Adrenal gland (tissue), 12 donors: ENCODE data around the gene NXPH3. TPM values are rescaled to one million over a fixed set of nuclear protein-coding genes. Genes with fewer than 3 reads are reported as not detected.
"Not testable (repeated sequence)": the region's sequence is repeated elsewhere in the genome, so short reads cannot be mapped to it uniquely, and the experiment has no call there.

Source experiments
- DNase-seq, 7 donors: peaks; one replicate each; pipeline ENCODE4 v3.0.0-alpha.2; 2019 to 2020
- H3K27ac ChIP-seq, 5 donors: fragments of 200-600 bp; sonication (generic) in 4 of 5; 1 replicate in 3 of 5; 2 replicates in 2 of 5; pipeline versions ENCODE4 v1.5.1 to v1.8.0; 2016 to 2020; ENCODE audit warnings: mild to moderate bottlenecking in 1 of 5
- H3K27me3 ChIP-seq: fragments of 200-600 bp; 2 replicates; pipeline ENCODE4 v1.8.0; 2021
- H3K36me3 ChIP-seq, 2 donors: fragments of 200-600 bp; replicated peaks in 1 of 2; 1 replicate in 1 of 2; 2 replicates in 1 of 2; pipeline versions ENCODE4 v1.5.1 to v1.8.0; 2018 to 2022
- H3K4me1 ChIP-seq, 2 donors: fragments of 200-600 bp; replicated peaks in 1 of 2; 1 replicate in 1 of 2; 2 replicates in 1 of 2; pipeline versions ENCODE4 v1.5.1 to v1.8.0; 2018 to 2021
- H3K4me3 ChIP-seq, 4 donors: fragments of 200-600 bp; sonication (generic) in 3 of 4; one replicate each; pipeline ENCODE4 v1.5.1; 2016 to 2018
- H3K9me3 ChIP-seq, 3 donors: fragments of 200-600 bp; sonication (generic) in 1 of 3; replicated peaks in 1 of 3; 1 replicate in 2 of 3; 2 replicates in 1 of 3; pipeline versions ENCODE4 v1.5.1 to v1.8.0; 2016 to 2021
- CTCF ChIP-seq, 6 experiments: fragments of 450-650 bp in 4 of 6; fragments of 200-600 bp in 2 of 6; sonication (generic) in 1 of 6; IDR thresholded peaks; 1 replicate in 5 of 6; 2 replicates in 1 of 6; pipeline versions ENCODE4 v1.5.1 to v1.8.0; 2016 to 2021; ENCODE audit warnings: antibody characterized with exemption in 6 of 6, mild to moderate bottlenecking in 2 of 6, moderate library complexity in 1 of 6
- POLR2A ChIP-seq, 2 donors: fragments of 450-650 bp; IDR thresholded peaks; one replicate each; pipeline ENCODE4 v1.6.1; 2017; ENCODE audit warnings: antibody characterized with exemption in 2 of 2, mild to moderate bottlenecking in 2 of 2, moderate library complexity in 1 of 2
- WGBS, 4 donors: extraction: QIAGEN DNeasy Blood & Tissue Kit in 2 of 4; methylation state at CpG; one replicate each; pipeline versions ENCODE4 v1.1.5 to v1.1.7; 2013 to 2017; 5-methylcytosine and 5-hydroxymethylcytosine counted together
- intact Hi-C, 2 donors: fragments of 100-400 bp; cut with DNase I; formaldehyde crosslinking; loops; one replicate each; pipeline versions ENCODE4 v1.14.1 to v1.15.0; 2022 to 2023
- polyA plus RNA-seq, 3 donors: library from polyadenylated mRNA; stranded (reverse); fragments of 200-250 nt in 2 of 3; fragments of 350-450 nt in 1 of 3; fragmentation: Illumina TruSeq in 1 of 3; extraction: RNeasy Lipid Tissue Mini Kit (QIAGEN cat#74804) in 1 of 3; gene quantifications; one replicate each; pipeline ENCODE4 v1.2.3, GENCODE V29; 2013 to 2014
- total RNA-seq, 9 donors: library from RNA; depleted of rRNA in 4 of 9; stranded (reverse); fragments of >200 nt in 4 of 9; fragments of 120-200 nt in 1 of 9; fragmentation: NEBNext Ultra II Directional in 1 of 9; extraction: Animal tissue kit (Norgen Biotek cat#: 25700) in 1 of 9; gene quantifications; one replicate each; pipeline versions ENCODE4 v1.1.0 to v1.2.4, GENCODE V29; 2013 to 2023
- donor health status: healthy with polysubstance abuse.
- donor health status: Bipolar disorder and iron deficiency.
- donor health status: DM: yes; HTN: yes; CAD: no.
- donor health status: DM: no; HTN: no; CAD: no.
- donor health status: DM: no; HTN: no; CAD: no.
- donor health status: DM: yes; HTN: yes; CAD: no.

The NXPH3 gene
- total and polyA plus RNA-seq, 12 donors = 0.30 to 6.1 (median 1.2) TPM

GRCh38 chr17:49549691-49550678 lies 25.7 kb upstream of the NXPH3 start:
- Histone ChIP-seq H3K4me1 (no peaks in the 10 kb centered on the region), H3K27ac (no peak overlapping the region), H3K27me3 (no peaks in the 10 kb centered on the region), H3K36me3 (no peaks in the 10 kb centered on the region), H3K9me3 (no peaks in the 10 kb centered on the region), H3K4me3 (no peak overlapping the region)
- DNase-seq = no peak
- 82 to 93% (median 90%) methylated on average over 14 to 20 of the region's 20 CpGs for WGBS, 4 donors
- TF ChIP-seq CTCF (IDR thresholded peaks at IDR 0.05) (no peak), POLR2A (IDR thresholded peaks at IDR 0.05) (no peak)
- intact Hi-C loops = loop anchor here (2.0 to 10.0 kb wide), 5 partner anchors 53 to 145 kb away; partner anchors contain the start of gene NGFR (in 1 of the 2)

- H3K36me3 ChIP-seq, H3K4me1 ChIP-seq, H3K27ac ChIP-seq, H3K4me3 ChIP-seq, H3K9me3 ChIP-seq, DNase-seq, H3K27me3 ChIP-seq: not testable (repeated sequence)
- 86 to 92% (median 90%) methylated on average over 9 of the region's 9 CpGs for WGBS, 4 donors
- intact Hi-C loops = loop anchor here (2.0 to 10.0 kb wide), 4 partner anchors 56 to 146 kb away; partner anchors contain the start of gene NGFR (in 1 of the 2)
Observed at GRCh38 chr17:49550764-49551163, 24.9 kb upstream of the NXPH3 start.

DNA sequence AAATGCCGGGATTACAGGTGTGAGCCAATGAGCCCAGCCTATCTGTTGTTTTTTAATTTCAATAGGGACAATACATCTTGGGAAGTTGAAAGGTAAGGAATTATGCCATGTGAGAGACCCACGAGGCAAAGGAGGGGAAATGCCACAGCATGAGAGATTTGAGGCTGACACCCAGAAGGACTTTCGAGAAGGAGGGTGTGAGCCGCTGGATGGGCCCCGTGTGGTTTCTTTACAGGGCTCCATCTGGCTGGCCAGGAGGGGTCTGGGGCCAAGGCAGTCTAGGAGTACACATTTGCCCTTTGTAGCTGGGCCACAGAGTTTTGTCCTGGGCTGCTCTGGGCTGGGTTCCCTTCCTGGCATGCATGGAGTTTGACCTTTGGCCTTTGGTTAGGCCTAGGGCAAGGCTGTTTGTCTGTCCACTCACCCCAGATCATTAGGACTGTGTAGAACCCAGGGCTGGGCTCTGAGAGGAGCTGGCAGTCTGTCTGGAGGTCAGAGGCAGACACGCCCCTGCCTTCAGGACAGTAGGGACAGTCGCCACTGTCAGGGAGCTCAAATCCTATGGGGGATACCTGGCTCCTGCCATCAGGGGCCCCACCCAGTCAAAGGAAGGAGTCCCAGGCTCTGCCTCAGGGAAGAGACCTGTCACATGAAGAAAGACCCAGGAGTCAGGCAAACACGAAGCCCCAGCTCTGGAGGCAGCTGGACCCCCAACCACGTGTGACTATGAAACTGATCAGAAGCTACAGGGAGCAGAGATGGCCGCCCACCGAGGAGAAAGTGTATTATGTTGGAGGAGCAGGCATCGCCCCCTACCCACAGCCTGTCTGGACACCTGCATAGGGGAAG lies 24.2 kb upstream of the NXPH3 start:
- Histone ChIP-seq H3K36me3 (no peaks in the 10 kb centered on the region), H3K4me1 (peaks cover 0 to 6% of the 10 kb centered on the region in 2 donors), H3K27ac (no peak overlapping the region), H3K4me3 (no peak overlapping the region), H3K27me3 (no peaks in the 10 kb centered on the region), H3K9me3 (no peaks in the 10 kb centered on the region)
- no peak for DNase-seq
- WGBS, 4 donors = 84 to 87% (median 86%) methylated on average over 9 to 12 of the region's 12 CpGs
- intact Hi-C loops = loop anchor here (2.0 to 10.0 kb wide), 4 partner anchors 57 to 147 kb away; partner anchors contain the start of gene NGFR (in 1 of the 2)
- no peak for TF ChIP-seq POLR2A (IDR thresholded peaks at IDR 0.05)
- no peak for TF ChIP-seq CTCF (IDR thresholded peaks at IDR 0.05)

GRCh38 chr17:49552070-49552751 lies 23.5 kb upstream of the NXPH3 start:
- no peak overlapping the region for H3K4me3 ChIP-seq
- 85 to 94% (median 88%) methylated on average over 12 to 27 of the region's 27 CpGs for WGBS, 4 donors
- no peaks in the 10 kb centered on the region for H3K27me3 ChIP-seq
- no peak for DNase-seq
- no peak overlapping the region for H3K27ac ChIP-seq
- no peaks in the 10 kb centered on the region for H3K36me3 ChIP-seq
- no peak for TF ChIP-seq CTCF (IDR thresholded peaks at IDR 0.05)
- no peak for TF ChIP-seq POLR2A (IDR thresholded peaks at IDR 0.05)
- no peaks in the 10 kb centered on the region for H3K9me3 ChIP-seq
- intact Hi-C loops = loop anchor here in 1 of 2 donors (10.0 kb wide), 3 partner anchors 57 to 147 kb away; partner anchors contain the start of gene NGFR
- peaks cover 0 to 7% of the 10 kb centered on the region in 2 donors for H3K4me1 ChIP-seq
